ENCODE data around the gene SLC32A1.

GRCh38 chr20:38764567-38765318 lies 40.5 kb downstream of the SLC32A1 start:
- TF ChIP-seq CTCF (conservative IDR thresholded peaks at IDR 0.05) = no peak
- TF ChIP-seq ZFX (IDR thresholded peaks at IDR 0.05) = no peak
